Measurements from ENCODE around the gene OSGEP. TPM values are rescaled to one million over a fixed set of nuclear protein-coding genes. Genes with fewer than 3 reads are reported as not detected.
A peak's percentile ranks its signal among the peaks of the same experiment; 100 is the strongest.

OSGEP gene
- total and polyA plus RNA-seq, 2 of the 13 experiments (the other 11 are each of a cell fraction or from before 2014, with no cell fraction given): 39.7 to 41.1 TPM

DNA sequence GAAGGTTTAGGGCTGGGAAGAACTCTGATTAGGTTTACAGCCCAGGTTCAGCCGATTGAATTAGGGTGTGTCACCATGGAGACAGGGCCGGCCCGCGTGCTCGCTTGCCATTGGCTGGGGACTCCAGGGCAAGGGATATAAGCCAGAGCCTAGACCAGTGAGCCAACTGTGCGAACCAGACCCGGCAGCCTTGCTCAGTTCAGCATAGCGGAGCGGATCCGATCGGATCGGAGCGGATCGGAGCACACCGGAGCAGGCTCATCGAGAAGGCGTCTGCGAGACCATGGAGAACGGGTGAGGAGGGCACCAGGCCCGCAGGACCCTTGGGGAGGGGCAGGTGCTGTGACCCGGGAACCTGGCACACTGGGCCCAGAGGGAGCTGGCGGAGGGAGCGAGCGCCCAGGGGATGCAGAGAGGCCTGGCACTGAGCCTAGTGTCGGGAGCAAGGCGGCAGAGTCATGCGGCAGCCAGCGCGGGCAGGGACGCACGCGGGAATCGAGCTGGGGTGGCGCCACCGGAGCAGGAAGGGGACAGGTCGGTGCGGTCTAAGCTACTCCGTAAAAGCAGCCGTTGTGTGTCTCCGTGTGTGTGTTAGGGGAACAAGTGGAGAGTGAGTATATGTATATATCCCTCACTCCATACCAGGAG is 14.8 kb upstream of the OSGEP start, which contains the start of gene PNP (continued):
- peak; percentile 78 for TF ChIP-seq ZNF543 (CRISPR knock-in tag; IDR thresholded peaks at IDR 0.05)
- TF ChIP-seq, protein P1, sequence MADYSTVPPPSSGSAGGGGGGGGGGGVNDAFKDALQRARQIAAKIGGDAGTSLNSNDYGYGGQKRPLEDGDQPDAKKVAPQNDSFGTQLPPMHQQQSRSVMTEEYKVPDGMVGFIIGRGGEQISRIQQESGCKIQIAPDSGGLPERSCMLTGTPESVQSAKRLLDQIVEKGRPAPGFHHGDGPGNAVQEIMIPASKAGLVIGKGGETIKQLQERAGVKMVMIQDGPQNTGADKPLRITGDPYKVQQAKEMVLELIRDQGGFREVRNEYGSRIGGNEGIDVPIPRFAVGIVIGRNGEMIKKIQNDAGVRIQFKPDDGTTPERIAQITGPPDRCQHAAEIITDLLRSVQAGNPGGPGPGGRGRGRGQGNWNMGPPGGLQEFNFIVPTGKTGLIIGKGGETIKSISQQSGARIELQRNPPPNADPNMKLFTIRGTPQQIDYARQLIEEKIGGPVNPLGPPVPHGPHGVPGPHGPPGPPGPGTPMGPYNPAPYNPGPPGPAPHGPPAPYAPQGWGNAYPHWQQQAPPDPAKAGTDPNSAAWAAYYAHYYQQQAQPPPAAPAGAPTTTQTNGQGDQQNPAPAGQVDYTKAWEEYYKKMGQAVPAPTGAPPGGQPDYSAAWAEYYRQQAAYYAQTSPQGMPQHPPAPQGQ (CRISPR knock-in tag; IDR thresholded peaks at IDR 0.05; ENCODE audit: borderline replicate concordance): no peak
- TF ChIP-seq, protein P2, sequence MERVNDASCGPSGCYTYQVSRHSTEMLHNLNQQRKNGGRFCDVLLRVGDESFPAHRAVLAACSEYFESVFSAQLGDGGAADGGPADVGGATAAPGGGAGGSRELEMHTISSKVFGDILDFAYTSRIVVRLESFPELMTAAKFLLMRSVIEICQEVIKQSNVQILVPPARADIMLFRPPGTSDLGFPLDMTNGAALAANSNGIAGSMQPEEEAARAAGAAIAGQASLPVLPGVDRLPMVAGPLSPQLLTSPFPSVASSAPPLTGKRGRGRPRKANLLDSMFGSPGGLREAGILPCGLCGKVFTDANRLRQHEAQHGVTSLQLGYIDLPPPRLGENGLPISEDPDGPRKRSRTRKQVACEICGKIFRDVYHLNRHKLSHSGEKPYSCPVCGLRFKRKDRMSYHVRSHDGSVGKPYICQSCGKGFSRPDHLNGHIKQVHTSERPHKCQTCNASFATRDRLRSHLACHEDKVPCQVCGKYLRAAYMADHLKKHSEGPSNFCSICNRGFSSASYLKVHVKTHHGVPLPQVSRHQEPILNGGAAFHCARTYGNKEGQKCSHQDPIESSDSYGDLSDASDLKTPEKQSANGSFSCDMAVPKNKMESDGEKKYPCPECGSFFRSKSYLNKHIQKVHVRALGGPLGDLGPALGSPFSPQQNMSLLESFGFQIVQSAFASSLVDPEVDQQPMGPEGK (CRISPR knock-in tag; IDR thresholded peaks at IDR 0.05): peak; percentile 23; the same call in 1 of the 2 replicates
- no peak for TF ChIP-seq MED13 (CRISPR knock-in tag; IDR thresholded peaks at IDR 0.05)
- TF ChIP-seq, protein P3, sequence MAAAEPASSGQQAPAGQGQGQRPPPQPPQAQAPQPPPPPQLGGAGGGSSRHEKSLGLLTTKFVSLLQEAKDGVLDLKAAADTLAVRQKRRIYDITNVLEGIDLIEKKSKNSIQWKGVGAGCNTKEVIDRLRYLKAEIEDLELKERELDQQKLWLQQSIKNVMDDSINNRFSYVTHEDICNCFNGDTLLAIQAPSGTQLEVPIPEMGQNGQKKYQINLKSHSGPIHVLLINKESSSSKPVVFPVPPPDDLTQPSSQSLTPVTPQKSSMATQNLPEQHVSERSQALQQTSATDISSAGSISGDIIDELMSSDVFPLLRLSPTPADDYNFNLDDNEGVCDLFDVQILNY (CRISPR knock-in tag; conservative IDR thresholded peaks at IDR 0.05): peak; percentile 41; the same call in 1 of the 2 replicates
- TF ChIP-seq, protein P4, sequence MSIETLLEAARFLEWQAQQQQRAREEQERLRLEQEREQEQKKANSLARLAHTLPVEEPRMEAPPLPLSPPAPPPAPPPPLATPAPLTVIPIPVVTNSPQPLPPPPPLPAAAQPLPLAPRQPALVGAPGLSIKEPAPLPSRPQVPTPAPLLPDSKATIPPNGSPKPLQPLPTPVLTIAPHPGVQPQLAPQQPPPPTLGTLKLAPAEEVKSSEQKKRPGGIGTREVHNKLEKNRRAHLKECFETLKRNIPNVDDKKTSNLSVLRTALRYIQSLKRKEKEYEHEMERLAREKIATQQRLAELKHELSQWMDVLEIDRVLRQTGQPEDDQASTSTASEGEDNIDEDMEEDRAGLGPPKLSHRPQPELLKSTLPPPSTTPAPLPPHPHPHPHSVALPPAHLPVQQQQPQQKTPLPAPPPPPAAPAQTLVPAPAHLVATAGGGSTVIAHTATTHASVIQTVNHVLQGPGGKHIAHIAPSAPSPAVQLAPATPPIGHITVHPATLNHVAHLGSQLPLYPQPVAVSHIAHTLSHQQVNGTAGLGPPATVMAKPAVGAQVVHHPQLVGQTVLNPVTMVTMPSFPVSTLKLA (IDR thresholded peaks at IDR 0.05): no peak
- TF ChIP-seq, protein P5, sequence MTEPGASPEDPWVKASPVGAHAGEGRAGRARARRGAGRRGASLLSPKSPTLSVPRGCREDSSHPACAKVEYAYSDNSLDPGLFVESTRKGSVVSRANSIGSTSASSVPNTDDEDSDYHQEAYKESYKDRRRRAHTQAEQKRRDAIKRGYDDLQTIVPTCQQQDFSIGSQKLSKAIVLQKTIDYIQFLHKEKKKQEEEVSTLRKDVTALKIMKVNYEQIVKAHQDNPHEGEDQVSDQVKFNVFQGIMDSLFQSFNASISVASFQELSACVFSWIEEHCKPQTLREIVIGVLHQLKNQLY (CRISPR knock-in tag; IDR thresholded peaks at IDR 0.05): peak; percentile 50; the same call in 1 of the 2 replicates
- TF ChIP-seq MTF1 (CRISPR knock-in tag; IDR thresholded peaks at IDR 0.05): no peak
- TF ChIP-seq CENPT (CRISPR knock-in tag; IDR thresholded peaks at IDR 0.05; ENCODE audit: low read depth): peak; percentile 47; the same call in 1 of the 2 replicates
- TF ChIP-seq, protein P6, sequence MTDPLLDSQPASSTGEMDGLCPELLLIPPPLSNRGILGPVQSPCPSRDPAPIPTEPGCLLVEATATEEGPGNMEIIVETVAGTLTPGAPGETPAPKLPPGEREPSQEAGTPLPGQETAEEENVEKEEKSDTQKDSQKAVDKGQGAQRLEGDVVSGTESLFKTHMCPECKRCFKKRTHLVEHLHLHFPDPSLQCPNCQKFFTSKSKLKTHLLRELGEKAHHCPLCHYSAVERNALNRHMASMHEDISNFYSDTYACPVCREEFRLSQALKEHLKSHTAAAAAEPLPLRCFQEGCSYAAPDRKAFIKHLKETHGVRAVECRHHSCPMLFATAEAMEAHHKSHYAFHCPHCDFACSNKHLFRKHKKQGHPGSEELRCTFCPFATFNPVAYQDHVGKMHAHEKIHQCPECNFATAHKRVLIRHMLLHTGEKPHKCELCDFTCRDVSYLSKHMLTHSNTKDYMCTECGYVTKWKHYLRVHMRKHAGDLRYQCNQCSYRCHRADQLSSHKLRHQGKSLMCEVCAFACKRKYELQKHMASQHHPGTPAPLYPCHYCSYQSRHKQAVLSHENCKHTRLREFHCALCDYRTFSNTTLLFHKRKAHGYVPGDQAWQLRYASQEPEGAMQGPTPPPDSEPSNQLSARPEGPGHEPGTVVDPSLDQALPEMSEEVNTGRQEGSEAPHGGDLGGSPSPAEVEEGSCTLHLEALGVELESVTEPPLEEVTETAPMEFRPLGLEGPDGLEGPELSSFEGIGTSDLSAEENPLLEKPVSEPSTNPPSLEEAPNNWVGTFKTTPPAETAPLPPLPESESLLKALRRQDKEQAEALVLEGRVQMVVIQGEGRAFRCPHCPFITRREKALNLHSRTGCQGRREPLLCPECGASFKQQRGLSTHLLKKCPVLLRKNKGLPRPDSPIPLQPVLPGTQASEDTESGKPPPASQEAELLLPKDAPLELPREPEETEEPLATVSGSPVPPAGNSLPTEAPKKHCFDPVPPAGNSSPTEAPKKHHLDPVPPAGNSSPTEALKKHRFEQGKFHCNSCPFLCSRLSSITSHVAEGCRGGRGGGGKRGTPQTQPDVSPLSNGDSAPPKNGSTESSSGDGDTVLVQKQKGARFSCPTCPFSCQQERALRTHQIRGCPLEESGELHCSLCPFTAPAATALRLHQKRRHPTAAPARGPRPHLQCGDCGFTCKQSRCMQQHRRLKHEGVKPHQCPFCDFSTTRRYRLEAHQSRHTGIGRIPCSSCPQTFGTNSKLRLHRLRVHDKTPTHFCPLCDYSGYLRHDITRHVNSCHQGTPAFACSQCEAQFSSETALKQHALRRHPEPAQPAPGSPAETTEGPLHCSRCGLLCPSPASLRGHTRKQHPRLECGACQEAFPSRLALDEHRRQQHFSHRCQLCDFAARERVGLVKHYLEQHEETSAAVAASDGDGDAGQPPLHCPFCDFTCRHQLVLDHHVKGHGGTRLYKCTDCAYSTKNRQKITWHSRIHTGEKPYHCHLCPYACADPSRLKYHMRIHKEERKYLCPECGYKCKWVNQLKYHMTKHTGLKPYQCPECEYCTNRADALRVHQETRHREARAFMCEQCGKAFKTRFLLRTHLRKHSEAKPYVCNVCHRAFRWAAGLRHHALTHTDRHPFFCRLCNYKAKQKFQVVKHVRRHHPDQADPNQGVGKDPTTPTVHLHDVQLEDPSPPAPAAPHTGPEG (CRISPR knock-in tag; IDR thresholded peaks at IDR 0.05): peak; percentile 73
- peak; percentile 71; the same call in 1 of the 2 replicates for TF ChIP-seq JUND (CRISPR knock-in tag; IDR thresholded peaks at IDR 0.05)
- TF ChIP-seq PCBP1 (IDR thresholded peaks at IDR 0.05; ENCODE audit: borderline replicate concordance, low read depth, low read length): 0 out of 2 replicates have a peak, but pooled peaks have one; percentile 67
- TF ChIP-seq ZNF431 (CRISPR knock-in tag; IDR thresholded peaks at IDR 0.05; ENCODE audit: borderline replicate concordance, low read depth): no peak
- no peak for TF ChIP-seq ZNF572 (CRISPR knock-in tag; IDR thresholded peaks at IDR 0.05)
